Body of pancreas (tissue), 4 donors: ENCODE measurements around the gene LSM14B.

Experiments
- CTCF ChIP-seq, 7 experiments: fragments of 450-650 bp in 4 of 7; fragments of 200-600 bp in 3 of 7; sonication (generic) in 3 of 7; IDR thresholded peaks; one replicate each; pipeline ENCODE4 v1.5.1; 2016 to 2019; ENCODE audit warnings: antibody characterized with exemption in 7 of 7
- POLR2A ChIP-seq, 3 donors: fragments of 450-650 bp; IDR thresholded peaks; one replicate each; pipeline ENCODE4 v1.6.1; 2016; ENCODE audit warnings: antibody characterized with exemption in 3 of 3, mild to moderate bottlenecking in 2 of 3

DNA sequence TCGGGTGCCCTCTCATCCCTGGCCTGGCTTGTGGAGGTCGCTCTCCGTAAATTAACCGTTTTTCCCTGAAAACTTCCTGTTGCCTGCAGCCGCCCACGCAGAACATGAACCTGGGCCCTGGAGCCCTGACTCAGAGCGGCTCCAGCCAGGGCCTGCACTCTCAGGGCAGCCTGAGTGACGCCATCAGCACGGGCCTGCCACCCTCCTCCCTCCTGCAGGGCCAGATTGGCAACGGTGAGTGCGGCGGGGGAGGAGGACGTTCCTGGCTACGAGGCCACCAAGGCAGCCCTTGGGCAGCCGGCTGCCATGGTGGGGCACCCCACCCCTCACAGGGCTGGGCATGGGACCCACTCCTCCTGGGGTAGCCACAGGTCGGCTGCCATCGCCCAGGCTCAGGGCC lies 39.1 kb downstream of the LSM14B start:
- no peak for TF ChIP-seq CTCF (IDR thresholded peaks at IDR 0.05)
- no peak for TF ChIP-seq POLR2A (IDR thresholded peaks at IDR 0.05)
